ENCODE measurements around the gene MROH2A. TPM values are rescaled to one million over a fixed set of nuclear protein-coding genes. Genes with fewer than 3 reads are reported as not detected.

MROH2A gene
- total and polyA plus RNA-seq, 2 experiments from 2014 or later = 0.12 TPM; not detected in 1

DNA sequence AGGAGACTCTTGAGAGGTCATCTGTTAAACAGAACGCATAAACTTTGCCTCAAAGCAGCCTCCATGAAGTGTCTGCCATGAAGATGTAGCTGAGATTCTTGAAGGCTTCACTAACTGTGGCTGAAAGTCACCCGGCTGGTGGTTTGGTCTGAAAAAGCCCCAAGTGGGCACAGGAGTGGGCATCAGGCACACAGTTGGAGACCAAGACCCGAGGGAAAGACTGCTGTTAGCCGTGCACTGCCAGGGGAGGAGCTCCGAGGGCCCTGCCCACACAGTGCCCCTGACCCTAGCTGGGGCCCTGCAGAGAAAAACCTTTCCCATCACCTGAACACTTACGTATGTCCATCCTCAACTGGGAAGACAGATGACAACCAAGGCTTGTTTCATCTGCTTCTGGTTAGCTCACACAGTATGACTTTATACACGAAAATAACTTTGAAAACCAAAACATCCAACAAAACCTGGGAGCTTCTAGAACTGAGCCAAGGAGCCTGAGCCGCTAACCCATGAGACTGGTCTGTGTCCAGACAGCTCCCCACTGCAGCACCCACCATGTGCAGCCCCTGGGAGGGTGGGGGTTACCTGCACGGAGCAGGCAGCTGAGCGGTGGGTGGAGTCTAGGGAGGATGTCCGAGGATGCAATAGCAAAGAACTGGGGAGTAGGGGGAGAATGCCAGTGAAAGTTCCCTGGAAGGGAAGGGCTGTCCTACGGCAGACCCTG lies 60.8 kb downstream of the MROH2A start:
- no peak for DNase-seq (ENCODE audit: low read depth in 1 of 2, low spot score in 1 of 2)
- no peak for TF ChIP-seq CTCF (IDR thresholded peaks at IDR 0.05; ENCODE audit: low read depth, low read length)
- Histone ChIP-seq H3K9me3 (ENCODE audit: low read depth) (no peaks in the 10 kb centered on the region), H3K4me3 (no peak overlapping the region), H3K27me3 (no peaks in the 10 kb centered on the region), H3K27ac (no peak overlapping the region), H3K36me3 (peaks cover 42% of the 10 kb centered on the region), H3K4me1 (ENCODE audit: low read depth) (no peaks in the 10 kb centered on the region)

DNA sequence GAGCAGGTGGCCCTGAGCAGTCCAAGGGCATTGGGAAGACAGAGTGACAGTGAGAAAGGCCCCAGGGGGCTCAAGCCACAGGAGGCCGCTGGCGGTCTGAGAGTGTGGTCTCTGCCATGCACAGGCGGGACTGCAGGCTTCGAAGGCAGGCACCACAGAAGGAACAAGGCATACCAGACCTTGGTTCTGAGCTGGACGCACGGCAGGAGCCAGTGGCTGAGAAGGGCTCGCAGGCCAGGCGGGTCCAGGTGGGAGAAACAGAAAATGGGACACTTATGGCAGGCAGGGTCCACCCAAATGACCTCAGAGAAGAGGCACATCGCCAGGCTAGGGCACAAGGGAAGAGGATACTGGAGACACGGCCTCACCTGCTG lies 61.3 kb downstream of the MROH2A start:
- Histone ChIP-seq H3K4me1 (ENCODE audit: low read depth) (no peaks in the 10 kb centered on the region), H3K9me3 (ENCODE audit: low read depth) (no peaks in the 10 kb centered on the region), H3K27ac (no peak overlapping the region), H3K27me3 (no peaks in the 10 kb centered on the region), H3K4me3 (no peak overlapping the region), H3K36me3 (peaks cover 45% of the 10 kb centered on the region)
- DNase-seq (ENCODE audit: low read depth in 1 of 2, low spot score in 1 of 2) = no peak
- TF ChIP-seq CTCF (IDR thresholded peaks at IDR 0.05; ENCODE audit: low read depth, low read length) = no peak

- H3K4me1 ChIP-seq (ENCODE audit: low read depth) = peaks cover 3% of the 10 kb centered on the region
- DNase-seq (ENCODE audit: low read depth in 1 of 2, low spot score in 1 of 2) = no peak
- no peaks in the 10 kb centered on the region for H3K9me3 ChIP-seq (ENCODE audit: low read depth)
- TF ChIP-seq CTCF (IDR thresholded peaks at IDR 0.05; ENCODE audit: low read depth, low read length) = no peak
- peaks cover 43% of the 10 kb centered on the region for H3K36me3 ChIP-seq
- no peak overlapping the region for H3K4me3 ChIP-seq
- no peak overlapping the region for H3K27ac ChIP-seq
- H3K27me3 ChIP-seq = no peaks in the 10 kb centered on the region
Observed at GRCh38 chr2:233840520-233840919, 62.4 kb downstream of the MROH2A start.

- Histone ChIP-seq H3K9me3 (ENCODE audit: low read depth) (no peaks in the 10 kb centered on the region), H3K27ac (no peak overlapping the region), H3K27me3 (no peaks in the 10 kb centered on the region), H3K36me3 (peaks cover 42% of the 10 kb centered on the region), H3K4me3 (no peak overlapping the region), H3K4me1 (ENCODE audit: low read depth) (peaks cover 6% of the 10 kb centered on the region)
- no peak for DNase-seq (ENCODE audit: low read depth in 1 of 2, low spot score in 1 of 2)
- TF ChIP-seq CTCF (IDR thresholded peaks at IDR 0.05; ENCODE audit: low read depth, low read length) = no peak
Observed at GRCh38 chr2:233841183-233841582, 63.1 kb downstream of the MROH2A start.

DNA sequence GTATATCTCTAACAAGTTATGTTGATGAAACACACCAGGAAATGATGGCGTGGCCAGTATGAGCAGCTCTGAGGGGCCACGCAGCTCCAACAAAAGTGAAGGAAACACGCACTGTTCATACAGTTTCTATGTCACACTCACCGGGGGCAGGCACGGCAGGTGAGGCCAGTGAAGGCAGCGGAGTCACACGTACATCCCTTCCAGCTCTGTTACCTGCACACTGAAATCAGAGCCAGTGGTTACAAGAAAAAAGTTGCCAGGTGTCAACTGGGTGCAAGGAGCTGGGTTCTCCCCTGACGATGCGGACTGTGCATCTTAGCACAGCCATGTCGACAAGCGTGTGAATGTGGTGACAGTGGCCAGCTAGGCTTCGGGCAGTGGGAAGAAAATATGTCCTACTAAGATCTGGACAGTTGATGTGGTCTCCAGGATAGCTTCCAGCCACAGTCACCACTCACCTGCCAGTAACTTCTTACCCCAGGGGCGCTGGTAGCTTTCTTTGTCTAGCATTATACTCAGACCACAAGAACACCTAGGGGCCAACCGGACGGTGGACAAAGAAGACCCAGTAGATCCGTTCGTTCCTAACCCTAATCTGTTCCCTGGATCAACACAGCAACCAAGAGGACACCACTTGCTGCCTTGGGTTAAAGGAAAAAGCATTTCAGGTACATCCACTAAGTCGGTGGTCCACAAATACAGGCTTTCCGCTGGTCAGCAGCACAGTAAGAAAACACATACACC lies 66.1 kb downstream of the MROH2A start:
- H3K27ac ChIP-seq = no peak overlapping the region
- no peaks in the 10 kb centered on the region for H3K27me3 ChIP-seq
- H3K4me1 ChIP-seq (ENCODE audit: low read depth) = peaks cover 15% of the 10 kb centered on the region
- no peak overlapping the region for H3K4me3 ChIP-seq
- no peaks in the 10 kb centered on the region for H3K9me3 ChIP-seq (ENCODE audit: low read depth)
- TF ChIP-seq CTCF (IDR thresholded peaks at IDR 0.05; ENCODE audit: low read depth, low read length) = no peak
- peaks cover 32% of the 10 kb centered on the region for H3K36me3 ChIP-seq
- DNase-seq (ENCODE audit: low read depth in 1 of 2, low spot score in 1 of 2) = no peak

All from cardiac muscle cell (in vitro differentiated cells and primary cell).